HEK293 (cell line): Measurements from ENCODE around the gene STK32C.

Experiments used
- CTCF ChIA-PET: fragments of 350-600 bp; formaldehyde crosslinking; extraction: SDS; loops from one replicate; lab custom pipeline; 2021; ENCODE audit warnings: antibody characterized with exemption; lab: Yijun Ruan, JAX
- POLR2A ChIA-PET: fragments of 300-600 bp; formaldehyde crosslinking; extraction: SDS; loops from one replicate; lab custom pipeline; 2020; ENCODE audit warnings: antibody characterized with exemption, inconsistent platforms; lab: Yijun Ruan, JAX
- H3K27ac ChIP-seq: fragments of 200-500 bp; sonication (Bioruptor generic); 2 replicates; pipeline ENCODE4 v1.5.1; 2014; ENCODE audit warnings: low read depth, low read length, control low read depth, inconsistent platforms; ENCODE audit errors: extremely low read depth
- H3K36me3 ChIP-seq, 2 experiments: fragments of 200-500 bp in 1 of 2; sonication (Bioruptor generic) in 1 of 2; 1 replicate in 1 of 2; 2 replicates in 1 of 2; pipeline ENCODE4 v1.5.1; 2014 to 2017; ENCODE audit warnings: inconsistent platforms in 2 of 2, low read length in 2 of 2; ENCODE audit not compliant: control insufficient read depth in 2 of 2, insufficient read depth in 1 of 2
- H3K4me1 ChIP-seq: fragments of 200-500 bp; sonication (Bioruptor generic); 2 replicates; pipeline ENCODE4 v1.5.1; 2014; ENCODE audit warnings: mild to moderate bottlenecking, low read length, inconsistent platforms; ENCODE audit not compliant: control insufficient read depth, insufficient read depth
- H3K4me3 ChIP-seq: 2 replicates; pipeline ENCODE4 v1.5.1; 2011; ENCODE audit warnings: low read depth, mild to moderate bottlenecking, control low read depth, low read length, moderate library complexity
- H3K9me3 ChIP-seq: fragments of 200-500 bp; sonication (Bioruptor generic); 2 replicates; pipeline ENCODE4 v1.5.1; 2014; ENCODE audit warnings: low read depth, low read length, inconsistent platforms; ENCODE audit not compliant: control insufficient read depth, insufficient read depth
- FEZF1 ChIP-seq: fragments of 450-650 bp; formaldehyde crosslinking; IDR thresholded peaks from 2 replicates; pipeline ENCODE4 v1.5.1; 2016; ENCODE audit warnings: missing biosample characterization, missing genetic modification characterization
- SP2 ChIP-seq: fragments of 450-650 bp; formaldehyde crosslinking; IDR thresholded peaks from 2 replicates; pipeline ENCODE4 v1.5.1; 2016; ENCODE audit warnings: missing biosample characterization, missing genetic modification characterization
- ZBTB48 ChIP-seq: fragments of 450-650 bp; formaldehyde crosslinking; IDR thresholded peaks from 2 replicates; pipeline ENCODE4 v1.5.1; 2016; ENCODE audit warnings: missing biosample characterization, missing genetic modification characterization
- ZFP3 ChIP-seq: fragments of 450-650 bp; formaldehyde crosslinking; IDR thresholded peaks from 2 replicates; pipeline ENCODE4 v1.5.1; 2016; ENCODE audit warnings: low read depth, missing biosample characterization, missing genetic modification characterization
- ZIC2 ChIP-seq: fragments of 450-650 bp; formaldehyde crosslinking; IDR thresholded peaks from 2 replicates; pipeline ENCODE4 v1.5.1; 2016; ENCODE audit warnings: missing biosample characterization, missing genetic modification characterization
- ZNF132 ChIP-seq: fragments of 450-650 bp; formaldehyde crosslinking; IDR thresholded peaks from 2 replicates; pipeline ENCODE4 v1.5.1; 2017; ENCODE audit warnings: missing biosample characterization, missing genetic modification characterization, borderline replicate concordance
- ZNF146 ChIP-seq: fragments of 450-650 bp; formaldehyde crosslinking; IDR thresholded peaks from 2 replicates; pipeline ENCODE4 v1.5.1; 2016; ENCODE audit warnings: missing biosample characterization, missing genetic modification characterization
- ZNF157 ChIP-seq: fragments of 450-650 bp; formaldehyde crosslinking; IDR thresholded peaks from 2 replicates; pipeline ENCODE4 v1.5.1; 2016; ENCODE audit warnings: missing biosample characterization, missing genetic modification characterization
- ZNF23 ChIP-seq: fragments of 450-650 bp; formaldehyde crosslinking; IDR thresholded peaks from 2 replicates; pipeline ENCODE4 v1.5.1; 2016; ENCODE audit warnings: missing biosample characterization, missing genetic modification characterization, borderline replicate concordance
- ZNF248 ChIP-seq: fragments of 450-650 bp; formaldehyde crosslinking; IDR thresholded peaks from 2 replicates; pipeline ENCODE4 v1.5.1; 2017; ENCODE audit warnings: missing biosample characterization, missing genetic modification characterization
- ZNF26 ChIP-seq: fragments of 450-650 bp; formaldehyde crosslinking; IDR thresholded peaks from 2 replicates; pipeline ENCODE4 v1.5.1; 2016; ENCODE audit warnings: missing biosample characterization, missing genetic modification characterization
- ZNF311 ChIP-seq: fragments of 450-650 bp; formaldehyde crosslinking; IDR thresholded peaks from 2 replicates; pipeline ENCODE4 v1.5.1; 2017; ENCODE audit warnings: missing biosample characterization, missing genetic modification characterization, borderline replicate concordance
- ZNF324 ChIP-seq: fragments of 450-650 bp; formaldehyde crosslinking; IDR thresholded peaks from 2 replicates; pipeline ENCODE4 v1.5.1; 2016; ENCODE audit warnings: missing biosample characterization, missing genetic modification characterization
- ZNF341 ChIP-seq: fragments of 450-650 bp; formaldehyde crosslinking; IDR thresholded peaks from 2 replicates; pipeline ENCODE4; 2016; ENCODE audit warnings: low read depth, missing biosample characterization, missing genetic modification characterization
- ZNF394 ChIP-seq: fragments of 450-650 bp; formaldehyde crosslinking; IDR thresholded peaks from 2 replicates; pipeline ENCODE4 v1.5.1; 2016; ENCODE audit warnings: missing biosample characterization, missing genetic modification characterization, mild to moderate bottlenecking, moderate library complexity, borderline replicate concordance
- ZNF426 ChIP-seq: fragments of 450-650 bp; formaldehyde crosslinking; IDR thresholded peaks from 2 replicates; pipeline ENCODE4 v1.5.1; 2017; ENCODE audit warnings: missing biosample characterization, missing genetic modification characterization, mild to moderate bottlenecking, inconsistent platforms, moderate library complexity
- ZNF513 ChIP-seq: fragments of 450-650 bp; IDR thresholded peaks from 2 replicates; pipeline ENCODE4 v1.5.1; 2018; ENCODE audit warnings: missing biosample characterization, missing genetic modification characterization
- ZNF658 ChIP-seq: fragments of 450-650 bp; formaldehyde crosslinking; IDR thresholded peaks from 2 replicates; pipeline ENCODE4; 2016; ENCODE audit warnings: missing biosample characterization, missing genetic modification characterization
- ZNF677 ChIP-seq: fragments of 450-650 bp; IDR thresholded peaks from 2 replicates; pipeline ENCODE4 v1.5.0; 2018; ENCODE audit warnings: missing biosample characterization, mild to moderate bottlenecking, missing genetic modification characterization, moderate library complexity
- ZNF843 ChIP-seq: fragments of 450-650 bp; formaldehyde crosslinking; IDR thresholded peaks from 2 replicates; pipeline ENCODE4 v1.5.1; 2016; ENCODE audit warnings: missing biosample characterization, missing genetic modification characterization
- ZSCAN4 ChIP-seq: fragments of 450-650 bp; formaldehyde crosslinking; IDR thresholded peaks from 2 replicates; pipeline ENCODE4 v1.5.1; 2017; ENCODE audit warnings: missing biosample characterization, missing genetic modification characterization

The STK32C gene

GRCh38 chr10:132231656-132232022 is 76.1 kb downstream of the STK32C start (continued):
- no peak for TF ChIP-seq ZNF513 (tag by site-specific recombination)
- no peak for TF ChIP-seq ZNF26 (tag by site-specific recombination)
- TF ChIP-seq ZSCAN4 (tag by site-specific recombination), result no peak
- no peak for TF ChIP-seq FEZF1
- TF ChIP-seq ZNF146 (tag by site-specific recombination), result no peak
- TF ChIP-seq ZNF132, result no peak
- TF ChIP-seq ZNF426 (tag by site-specific recombination), result no peak
- TF ChIP-seq, all 188 proteins: peak for 0

GRCh38 chr10:132230557-132231210 is 77.1 kb downstream of the STK32C start:
- no peak overlapping the region for H3K4me3 ChIP-seq
- TF ChIP-seq ZNF658 (tag by site-specific recombination) (no peak), ZNF311 (tag by site-specific recombination) (no peak), ZNF843 (tag by site-specific recombination) (no peak), ZNF324 (tag by site-specific recombination) (no peak), ZNF677 (tag by site-specific recombination) (no peak), ZFP3 (tag by site-specific recombination) (no peak), ZNF394 (no peak)
- TF ChIP-seq, all 188 proteins: peak for 0
- Histone ChIP-seq H3K4me1 (no peaks in the 10 kb centered on the region), H3K9me3 (no peaks in the 10 kb centered on the region), H3K36me3 (no peaks in the 10 kb centered on the region), H3K27ac (no peak overlapping the region)
- POLR2A ChIA-PET, result no interaction called here
- CTCF ChIA-PET, result no interaction called here

GRCh38 chr10:132229834-132230556 is 77.8 kb downstream of the STK32C start:
- Histone ChIP-seq H3K9me3 (no peaks in the 10 kb centered on the region), H3K27ac (no peak overlapping the region), H3K4me1 (no peaks in the 10 kb centered on the region), H3K36me3 (no peaks in the 10 kb centered on the region)
- CTCF ChIA-PET, result no interaction called here
- TF ChIP-seq ZNF23 (tag by site-specific recombination), result no peak
- TF ChIP-seq SP2 (tag by site-specific recombination), result peak; percentile 40
- 0 out of 2 replicates have a peak, but pooled peaks have one; percentile 20 for TF ChIP-seq ZIC2 (tag by site-specific recombination)
- no peak for TF ChIP-seq ZNF394
- no peak for TF ChIP-seq ZNF248 (tag by site-specific recombination)
- no peak for TF ChIP-seq ZBTB48
- no peak for TF ChIP-seq ZNF157 (tag by site-specific recombination)
- TF ChIP-seq ZNF341 (tag by site-specific recombination), result peak; percentile 26; the same call in 1 of the 2 replicates
- TF ChIP-seq, all 188 proteins: peak for 3
- POLR2A ChIA-PET, result no interaction called here
- H3K4me3 ChIP-seq, result no peak overlapping the region
